PC-9 (cell line): ENCODE results near the gene ECE2. TPM values are rescaled to one million over a fixed set of nuclear protein-coding genes. Genes with fewer than 3 reads are reported as not detected.
A peak's percentile ranks its signal among the peaks of the same experiment; 100 is the strongest.

Experiments
- BruUV-seq: library from RNA; stranded (reverse); fragments of 400-500 nt; replicated peaks from 2 replicates; lab custom pipeline; 2021; lab: Mats Ljungman, UMichigan
- CTCF ChIA-PET: fragments of 300-600 bp; sonication (Branson Sonifier 250); formaldehyde crosslinking; loops from one replicate; lab custom pipeline; 2022; ENCODE audit warnings: antibody characterized with exemption; lab: Charles Lee
- POLR2A ChIA-PET: fragments of 300-600 bp; sonication (Branson Sonifier 250); formaldehyde crosslinking; loops from one replicate; lab custom pipeline; 2022; ENCODE audit warnings: antibody characterized with exemption; ENCODE audit not compliant: unreplicated experiment; lab: Charles Lee
- DNase-seq, 2 experiments: peaks; one replicate each; pipeline versions ENCODE4 v3.0.0 to v3.0.0-alpha.2; 2015 to 2022; ENCODE audit warnings: mixed read lengths in 1 of 2
- H2AFZ ChIP-seq: fragments of 200-600 bp; sonication (generic); 2 replicates; pipeline ENCODE4 v1.8.1; 2017; ENCODE audit warnings: antibody characterized with exemption
- H3F3A ChIP-seq: fragments of 200-600 bp; sonication (generic); 2 replicates; pipeline ENCODE4 v1.8.1; 2017; ENCODE audit warnings: antibody characterized with exemption, mild to moderate bottlenecking, low read depth; ENCODE audit not compliant: insufficient read depth
- H3K27ac ChIP-seq: fragments of 200-600 bp; sonication (generic); 2 replicates; pipeline ENCODE4 v1.6.1; 2016; ENCODE audit warnings: mixed run types
- H3K27me3 ChIP-seq: fragments of 200-600 bp; sonication (generic); 2 replicates; pipeline ENCODE4 v1.6.1; 2016; ENCODE audit warnings: low read depth, mixed run types; ENCODE audit not compliant: insufficient read depth
- H3K36me3 ChIP-seq: fragments of 200-600 bp; sonication (generic); 2 replicates; pipeline ENCODE4 v1.6.1; 2016; ENCODE audit warnings: low read depth, mixed run types
- H3K4me1 ChIP-seq: fragments of 200-600 bp; sonication (generic); replicated peaks from 2 replicates; pipeline ENCODE4 v1.6.1; 2016; ENCODE audit warnings: mixed run types; ENCODE audit not compliant: insufficient read depth
- H3K4me2 ChIP-seq: fragments of 200-600 bp; sonication (generic); 2 replicates; pipeline ENCODE4 v1.6.1; 2017; ENCODE audit warnings: mixed run types
- H3K4me3 ChIP-seq: fragments of 200-600 bp; sonication (generic); 2 replicates; pipeline ENCODE4 v1.6.1; 2016; ENCODE audit warnings: mixed run types
- H3K79me2 ChIP-seq: fragments of 200-600 bp; sonication (generic); 2 replicates; pipeline ENCODE4 v1.6.1; 2017; ENCODE audit warnings: low read depth, mixed run types
- H3K9me2 ChIP-seq: fragments of 200-600 bp; sonication (generic); 2 replicates; pipeline ENCODE4 v1.8.1; 2017; ENCODE audit warnings: mild to moderate bottlenecking; ENCODE audit not compliant: insufficient read depth
- H3K9me3 ChIP-seq: fragments of 200-600 bp; sonication (generic); 2 replicates; pipeline ENCODE4 v1.8.1; 2016; ENCODE audit warnings: low read depth; ENCODE audit not compliant: insufficient read depth
- H4K20me1 ChIP-seq: fragments of 200-600 bp; sonication (generic); 2 replicates; pipeline ENCODE4 v1.8.1; 2017; ENCODE audit not compliant: insufficient read depth
- CTCF ChIP-seq: fragments of 200-600 bp; sonication (generic); conservative IDR thresholded peaks from 2 replicates; pipeline ENCODE4 v1.6.1; 2017; ENCODE audit warnings: mixed run types, antibody characterized with exemption, mild to moderate bottlenecking, moderate library complexity
- EZH2 ChIP-seq: fragments of 200-600 bp; sonication (generic); IDR thresholded peaks from 2 replicates; pipeline ENCODE4 v1.8.0; 2017; ENCODE audit warnings: antibody characterized with exemption, low read depth
- intact Hi-C: fragments of 100-400 bp; cut with micrococcal nuclease; formaldehyde crosslinking; loops from one replicate; pipeline ENCODE4 v1.10.0; 2022; ENCODE audit not compliant: unreplicated experiment
- total RNA-seq: library from RNA; stranded (reverse); gene quantifications from 2 replicates; pipeline ENCODE4 v1.2.3, GENCODE V29; 2021

Gene ECE2
- total RNA-seq, 1 experiment from 2014 or later, result not detected

- H3K9me3 ChIP-seq, result no peaks in the 10 kb centered on the region
- CTCF ChIA-PET, result interaction anchor here (0.9 to 1.0 kb wide), 3 partner anchors 11 to 98 kb away, joined by 4 to 10 read pairs (median 5); no protein-coding TSS in a partner anchor
- no peaks in the 10 kb centered on the region for H3K27me3 ChIP-seq
- no peaks in the 10 kb centered on the region for H3K9me2 ChIP-seq
- TF ChIP-seq CTCF (peak; percentile 97), EZH2 (no peak)
- intact Hi-C loops, result loop anchor here (1.0 to 5.0 kb wide), 3 partner anchors 39 to 355 kb away; no protein-coding TSS in a partner anchor
- peak; percentile 92 to 97 for DNase-seq
- peak overlapping the region; percentile 100 for H3K4me2 ChIP-seq
- peak overlapping the region; percentile 90 for H3K27ac ChIP-seq
- H4K20me1 ChIP-seq, result peaks cover 6% of the 10 kb centered on the region; the same call in 1 of the 2 replicates
- POLR2A ChIA-PET, result interaction anchor here (0.6 kb wide), 1 partner anchor 12 kb away, joined by 22 read pairs; no protein-coding TSS in a partner anchor
- peak overlapping the region; percentile 93 for H2AFZ ChIP-seq
- peaks cover 11% of the 10 kb centered on the region for H3K36me3 ChIP-seq
- H3K4me3 ChIP-seq, result peak overlapping the region; percentile 96
- H3K4me1 ChIP-seq, result peaks cover 18% of the 10 kb centered on the region
- BruUV-seq, result no TSS peak
- peaks cover 35% of the 10 kb centered on the region for H3F3A ChIP-seq
- peaks cover 71% of the 10 kb centered on the region for H3K79me2 ChIP-seq
Measured at GRCh38 chr3:184250167-184250828, 25.5 kb upstream of the ECE2 start.

DNA sequence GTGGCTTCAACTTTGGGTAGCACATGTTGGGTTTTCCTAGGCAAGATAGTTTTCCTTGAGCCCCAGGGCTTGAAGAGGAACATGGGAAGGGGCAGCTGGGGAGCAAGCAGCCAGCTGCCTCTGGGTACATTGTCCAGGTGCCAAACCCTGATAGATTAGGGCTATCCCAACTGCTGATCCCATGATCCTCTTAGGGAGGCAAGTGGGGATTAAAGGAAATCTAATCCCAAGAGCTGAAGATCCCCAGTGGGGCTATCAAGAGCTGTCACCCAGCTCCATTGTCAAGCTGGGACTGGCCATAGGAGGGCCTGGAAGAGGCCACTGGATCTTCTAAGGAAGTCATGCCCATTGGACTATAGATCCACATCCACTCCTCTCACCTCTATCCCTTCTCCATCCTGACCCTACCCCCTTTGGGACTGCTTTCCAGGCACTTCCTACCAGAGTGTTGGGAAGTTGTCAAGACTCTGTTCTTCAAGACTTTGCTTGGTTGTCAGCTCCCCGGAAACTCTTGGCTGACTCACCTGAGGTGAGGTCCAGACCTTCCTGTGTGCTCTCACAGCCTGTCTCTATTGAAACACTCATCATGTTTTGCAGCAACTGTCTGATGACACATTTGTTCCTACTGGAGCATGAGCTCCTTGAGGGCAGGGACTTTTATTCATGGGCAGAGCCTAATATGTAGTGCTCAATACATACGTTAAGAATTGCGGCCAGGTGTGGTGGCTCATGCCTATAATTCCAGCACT is 20.4 kb upstream of the ECE2 start:
- intact Hi-C loops, result no loop called here
- no TSS peak for BruUV-seq
- H3K79me2 ChIP-seq, result peaks cover 31% of the 10 kb centered on the region
- peaks cover 31% of the 10 kb centered on the region; the same call in 1 of the 2 replicates for H3F3A ChIP-seq
- peaks cover 9% of the 10 kb centered on the region; the same call in 1 of the 2 replicates for H3K4me1 ChIP-seq
- no peaks in the 10 kb centered on the region for H4K20me1 ChIP-seq
- no peak overlapping the region for H3K4me3 ChIP-seq
- H3K9me3 ChIP-seq, result no peaks in the 10 kb centered on the region
- no peak for TF ChIP-seq EZH2
- no peak for TF ChIP-seq CTCF
- H2AFZ ChIP-seq, result no peak overlapping the region
- POLR2A ChIA-PET, result no interaction called here
- peak in 1 of 2 experiments; percentile 50 for DNase-seq
- no peaks in the 10 kb centered on the region for H3K27me3 ChIP-seq
- peak overlapping the region; percentile 58 for H3K27ac ChIP-seq
- no peaks in the 10 kb centered on the region for H3K9me2 ChIP-seq
- CTCF ChIA-PET, result no interaction called here
- no peak overlapping the region for H3K4me2 ChIP-seq
- H3K36me3 ChIP-seq, result no peaks in the 10 kb centered on the region

DNA sequence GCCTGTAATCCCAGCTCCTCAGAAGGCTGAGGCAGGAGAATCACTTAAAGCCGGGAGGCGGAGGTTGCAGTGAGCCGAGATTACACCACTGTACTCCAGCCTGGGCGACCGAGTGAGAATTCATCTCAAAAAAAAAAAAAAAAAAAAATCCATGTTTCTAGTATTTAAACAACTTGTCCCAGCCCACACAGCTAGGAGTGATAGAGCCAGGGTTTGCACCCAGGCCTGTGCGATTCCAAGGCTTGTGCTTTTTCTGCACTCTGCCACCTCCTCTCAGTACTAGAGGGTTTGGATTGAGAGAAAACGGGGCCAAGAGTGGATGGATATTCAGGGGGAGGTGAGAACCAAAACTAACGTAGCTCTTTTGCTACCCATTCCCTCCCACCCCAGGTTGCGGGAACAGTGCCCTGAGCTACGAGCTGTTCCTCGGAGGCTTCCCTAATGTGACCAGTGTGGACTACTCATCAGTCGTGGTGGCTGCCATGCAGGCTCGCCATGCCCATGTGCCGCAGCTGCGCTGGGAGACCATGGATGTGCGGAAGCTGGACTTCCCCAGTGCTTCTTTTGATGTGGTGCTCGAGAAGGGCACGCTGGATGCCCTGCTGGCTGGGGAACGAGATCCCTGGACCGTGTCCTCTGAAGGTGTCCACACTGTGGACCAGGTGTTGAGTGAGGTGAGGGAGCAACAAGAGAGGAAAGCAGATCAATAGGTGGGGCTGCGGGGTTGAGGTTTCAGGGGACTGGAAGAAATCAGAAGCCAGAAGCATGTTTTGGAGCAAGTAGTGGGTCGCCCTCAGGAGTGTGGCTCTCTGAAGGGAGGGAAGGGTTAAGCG is 18.5 kb upstream of the ECE2 start:
- BruUV-seq, result no TSS peak
- Histone ChIP-seq H3K4me1 (0 out of 2 replicates have a peak, but pooled peaks cover 9% of the 10 kb centered on the region), H3K4me3 (no peak overlapping the region), H3K27me3 (no peaks in the 10 kb centered on the region), H3F3A (peaks cover 37% of the 10 kb centered on the region; the same call in 1 of the 2 replicates), H3K9me3 (no peaks in the 10 kb centered on the region), H2AFZ (no peak overlapping the region), H3K9me2 (no peaks in the 10 kb centered on the region), H3K36me3 (no peaks in the 10 kb centered on the region), H4K20me1 (no peaks in the 10 kb centered on the region), H3K27ac (no peak overlapping the region), H3K4me2 (no peak overlapping the region), H3K79me2 (peaks cover 19% of the 10 kb centered on the region)
- intact Hi-C loops, result no loop called here
- DNase-seq, result no peak
- TF ChIP-seq CTCF, result no peak
- ChIA-PET CTCF (interaction anchor here (0.6 kb wide), 1 partner anchor 109 kb away, joined by 4 read pairs; no protein-coding TSS in a partner anchor), POLR2A (interaction anchor here (0.7 kb wide), 2 partner anchors 43 to 1539 kb away, joined by 3 to 7 read pairs; no protein-coding TSS in a partner anchor)
